ENCODE results near the gene MYLK3. TPM values are rescaled to one million over a fixed set of nuclear protein-coding genes. Genes with fewer than 3 reads are reported as not detected.
A peak's percentile ranks its signal among the peaks of the same experiment; 100 is the strongest.

MYLK3 gene
- polyA plus RNA-seq, 3 donors: 0.32 TPM; not detected in 2

DNA sequence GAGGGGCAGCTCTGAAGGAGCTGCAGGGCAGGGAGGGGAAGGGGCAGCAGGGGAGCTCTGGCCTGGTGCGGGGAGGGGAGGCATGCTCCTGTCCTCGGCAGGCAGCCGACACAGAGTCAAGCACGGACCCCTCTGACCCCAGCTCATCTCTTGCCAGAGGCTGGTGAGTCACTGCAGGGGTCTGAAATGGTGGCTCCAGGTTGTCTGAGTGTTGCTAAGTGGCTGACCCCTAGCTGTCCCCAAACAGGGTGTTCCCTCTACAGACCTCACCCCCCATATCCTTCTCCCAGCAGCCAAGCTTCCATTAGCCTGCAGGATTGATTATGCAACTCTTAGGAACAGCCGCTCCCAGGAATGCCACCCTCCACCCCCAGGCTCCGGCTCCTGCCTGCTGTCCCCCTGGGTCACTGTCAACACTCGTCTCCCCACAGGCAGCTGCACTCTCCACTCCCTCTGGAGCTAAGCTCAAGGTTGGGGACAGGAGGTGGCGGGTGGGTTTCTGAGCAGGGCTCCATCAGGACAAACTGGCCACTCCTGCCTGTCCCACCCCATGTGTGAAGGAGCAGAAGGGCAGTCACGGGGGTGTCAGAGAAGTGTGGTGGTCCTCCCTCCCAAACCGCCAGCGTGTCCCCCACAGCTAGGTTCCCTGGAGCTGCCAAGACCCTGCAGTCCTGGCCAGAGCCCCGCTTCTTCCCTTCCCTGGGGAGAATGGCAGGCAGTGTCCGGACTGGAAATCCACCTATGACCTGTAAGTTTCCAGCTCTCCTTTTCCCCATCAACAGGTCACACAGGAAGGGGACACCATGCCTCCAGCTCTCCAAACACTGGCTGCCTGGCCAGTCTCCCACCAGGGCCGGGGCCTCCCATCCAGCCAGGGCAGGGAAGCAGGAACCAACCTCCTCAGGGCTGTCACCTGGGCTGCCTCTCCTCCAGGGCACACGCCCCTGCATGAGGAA, 1.0 kb downstream of the MYLK3 start:
- Mint-ChIP-seq H3K9me3 (peaks cover 0 to 2% (median 0%) of the 10 kb centered on the region in 7 donors), H3K27me3 (ENCODE audit: low read depth in 3 of 3) (peaks cover 0 to 3% (median 0%) of the 10 kb centered on the region in 3 donors), H3K36me3 (no peaks in the 10 kb centered on the region), H3K4me1 (peaks cover 33% of the 10 kb centered on the region), H3K27ac (no peak overlapping the region), H3K4me3 (no peak overlapping the region)
- intact Hi-C loops (cut with micrococcal nuclease): no loop called here
- DNase-seq: no peak
- no peaks in the 10 kb centered on the region for H3K9me3 ChIP-seq (replicated peaks in 1 of 2; ENCODE audit: control insufficient read depth in 1 of 2, insufficient read depth in 1 of 2, low read length in 2 of 2)
- no peaks in the 10 kb centered on the region for H3K27me3 ChIP-seq (ENCODE audit: control insufficient read depth in 2 of 2, insufficient read depth in 2 of 2, low read length in 2 of 2)
- no peak overlapping the region for H3K27ac ChIP-seq (ENCODE audit: low read depth in 1 of 2, low read length in 2 of 2)
- H3K9ac ChIP-seq (ENCODE audit: insufficient read depth, low read length, poor library complexity, severe bottlenecking): no peak overlapping the region
- no peaks in the 10 kb centered on the region for H3K79me2 ChIP-seq (ENCODE audit: insufficient read depth, low read length)
- H3K4me2 ChIP-seq (replicated peaks; ENCODE audit: extremely low read depth, low read length, poor library complexity, severe bottlenecking): no peak overlapping the region
- H3K36me3 ChIP-seq (replicated peaks in 1 of 2; ENCODE audit: control insufficient read depth in 1 of 2, insufficient read depth in 2 of 2, low read length in 2 of 2): no peaks in the 10 kb centered on the region
- peaks cover 32 to 42% of the 10 kb centered on the region in 2 donors for H3K4me1 ChIP-seq (ENCODE audit: control insufficient read depth in 1 of 2, insufficient read depth in 2 of 2, low read length in 2 of 2)
- 97% methylated on average over 10 of the region's 15 CpGs for WGBS (ENCODE audit: insufficient coverage)
- no peaks in the 10 kb centered on the region for H4K20me1 ChIP-seq (ENCODE audit: insufficient read depth, low read length)
- TF ChIP-seq, protein P1, sequence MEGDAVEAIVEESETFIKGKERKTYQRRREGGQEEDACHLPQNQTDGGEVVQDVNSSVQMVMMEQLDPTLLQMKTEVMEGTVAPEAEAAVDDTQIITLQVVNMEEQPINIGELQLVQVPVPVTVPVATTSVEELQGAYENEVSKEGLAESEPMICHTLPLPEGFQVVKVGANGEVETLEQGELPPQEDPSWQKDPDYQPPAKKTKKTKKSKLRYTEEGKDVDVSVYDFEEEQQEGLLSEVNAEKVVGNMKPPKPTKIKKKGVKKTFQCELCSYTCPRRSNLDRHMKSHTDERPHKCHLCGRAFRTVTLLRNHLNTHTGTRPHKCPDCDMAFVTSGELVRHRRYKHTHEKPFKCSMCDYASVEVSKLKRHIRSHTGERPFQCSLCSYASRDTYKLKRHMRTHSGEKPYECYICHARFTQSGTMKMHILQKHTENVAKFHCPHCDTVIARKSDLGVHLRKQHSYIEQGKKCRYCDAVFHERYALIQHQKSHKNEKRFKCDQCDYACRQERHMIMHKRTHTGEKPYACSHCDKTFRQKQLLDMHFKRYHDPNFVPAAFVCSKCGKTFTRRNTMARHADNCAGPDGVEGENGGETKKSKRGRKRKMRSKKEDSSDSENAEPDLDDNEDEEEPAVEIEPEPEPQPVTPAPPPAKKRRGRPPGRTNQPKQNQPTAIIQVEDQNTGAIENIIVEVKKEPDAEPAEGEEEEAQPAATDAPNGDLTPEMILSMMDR (IDR thresholded peaks at IDR 0.05): no peak
- no peak overlapping the region for H3K4me3 ChIP-seq (replicated peaks in 1 of 3; ENCODE audit: low read depth in 2 of 3, low read length in 3 of 3)
- no peak overlapping the region for H2AFZ ChIP-seq (ENCODE audit: insufficient read depth, low read depth, low read length, poor library complexity, severe bottlenecking)

GRCh38 chr16:46745617-46746016, 2.5 kb downstream of the MYLK3 start:
- H3K4me3 Mint-ChIP-seq: no peak overlapping the region

More at GRCh38 chr16:46745617-46746016, 2.5 kb downstream of the MYLK3 start:
- Histone ChIP-seq H4K20me1 (ENCODE audit: insufficient read depth, low read length) (no peaks in the 10 kb centered on the region), H2AFZ (ENCODE audit: insufficient read depth, low read depth, low read length, poor library complexity, severe bottlenecking) (no peak overlapping the region), H3K9ac (ENCODE audit: insufficient read depth, low read length, poor library complexity, severe bottlenecking) (no peak overlapping the region), H3K4me3 (replicated peaks in 1 of 3; ENCODE audit: low read depth in 2 of 3, low read length in 3 of 3) (no peak overlapping the region), H3K9me3 (replicated peaks in 1 of 2; ENCODE audit: control insufficient read depth in 1 of 2, insufficient read depth in 1 of 2, low read length in 2 of 2) (no peaks in the 10 kb centered on the region), H3K36me3 (replicated peaks in 1 of 2; ENCODE audit: control insufficient read depth in 1 of 2, insufficient read depth in 2 of 2, low read length in 2 of 2) (no peaks in the 10 kb centered on the region), H3K4me2 (replicated peaks; ENCODE audit: extremely low read depth, low read length, poor library complexity, severe bottlenecking) (no peak overlapping the region), H3K27ac (ENCODE audit: low read depth in 1 of 2, low read length in 2 of 2) (no peak overlapping the region), H3K79me2 (ENCODE audit: insufficient read depth, low read length) (no peaks in the 10 kb centered on the region), H3K27me3 (ENCODE audit: control insufficient read depth in 2 of 2, insufficient read depth in 2 of 2, low read length in 2 of 2) (no peaks in the 10 kb centered on the region), H3K4me1 (ENCODE audit: control insufficient read depth in 1 of 2, insufficient read depth in 2 of 2, low read length in 2 of 2) (peaks cover 32 to 42% of the 10 kb centered on the region in 2 donors)
- H3K36me3 Mint-ChIP-seq: no peaks in the 10 kb centered on the region
- H3K27me3 Mint-ChIP-seq (ENCODE audit: low read depth in 3 of 3): peaks cover 0 to 3% (median 0%) of the 10 kb centered on the region in 3 donors
- 100% methylated on average over 1 of the region's 7 CpGs for WGBS (ENCODE audit: insufficient coverage)
- DNase-seq: no peak
- H3K9me3 Mint-ChIP-seq: peaks cover 0 to 2% (median 0%) of the 10 kb centered on the region in 7 donors
- intact Hi-C loops (cut with micrococcal nuclease): no loop called here
- H3K27ac Mint-ChIP-seq: peak overlapping the region in 2 of 7 donors; percentile 25 to 77
- TF ChIP-seq, protein P1 (IDR thresholded peaks at IDR 0.05): no peak
- H3K4me1 Mint-ChIP-seq: peaks cover 33% of the 10 kb centered on the region
